HepG2 (cell line): ENCODE results near the gene PRRT1. TPM values are rescaled to one million over a fixed set of nuclear protein-coding genes. Genes with fewer than 3 reads are reported as not detected.
A peak's percentile ranks its signal among the peaks of the same experiment; 100 is the strongest.

Experiments
- ATAC-seq: fragments of 200-7000 bp; cut with Tn5 transposase; 3 replicates; pipeline ENCODE4 v1.9.1; 2020; ENCODE audit warnings: mild to moderate bottlenecking, moderate library complexity
- BruUV-seq: library from RNA; stranded (reverse); fragments of 400-500 nt; replicated peaks from 2 replicates; lab custom pipeline; 2021; lab: Mats Ljungman, UMichigan
- CTCF ChIA-PET: fragments of 300-600 bp; formaldehyde crosslinking; extraction: SDS; loops from one replicate; lab custom pipeline; 2021; ENCODE audit warnings: low total read pairs, inconsistent platforms, low intra/inter-chr PET ratio; lab: Yijun Ruan, JAX
- POLR2A ChIA-PET: fragments of 350-600 bp; sonication (Branson Sonifier 250); formaldehyde crosslinking; loops from one replicate; lab custom pipeline; 2020; ENCODE audit warnings: antibody characterized with exemption, inconsistent platforms; lab: Yijun Ruan, JAX
- DNase-seq: peaks from one replicate; pipeline ENCODE4 v3.0.0-alpha.2; 2015; ENCODE audit warnings: low spot score
- FAIRE-seq: peaks from 3 replicates; lab custom pipeline; 2011; peaks lifted over from hg19 to GRCh38; lab: Jason Lieb, UNC
- H2AFZ ChIP-seq: one replicate; pipeline ENCODE4 v1.6.1; 2011; ENCODE audit warnings: low read length, inconsistent platforms
- H3K27ac ChIP-seq: fragments of 300-600 bp; 3 replicates; pipeline ENCODE4 v1.8.0; 2011; ENCODE audit warnings: mixed run types, mild to moderate bottlenecking, mixed read lengths, low read length, inconsistent platforms; ENCODE audit not compliant: insufficient read depth; ENCODE audit errors: extremely low read length
- H3K27me3 ChIP-seq, 2 experiments: fragments of 200-600 bp in 1 of 2; 2 replicates in 1 of 2; 3 replicates in 1 of 2; pipeline versions ENCODE4 v1.6.0 to v1.8.0; 2011; ENCODE audit warnings: low read length in 2 of 2, mild to moderate bottlenecking in 2 of 2, moderate library complexity in 2 of 2, inconsistent platforms in 1 of 2; ENCODE audit not compliant: insufficient read depth in 2 of 2, control insufficient read depth in 1 of 2
- H3K36me3 ChIP-seq, 2 experiments: fragments of 200-600 bp in 1 of 2; replicated peaks in 1 of 2; 2 replicates in 1 of 2; 3 replicates in 1 of 2; pipeline versions ENCODE4 v1.5.1 to v1.8.0; 2011; ENCODE audit warnings: low read length in 2 of 2, inconsistent platforms in 1 of 2; ENCODE audit not compliant: insufficient read depth in 2 of 2, control insufficient read depth in 1 of 2
- H3K4me1 ChIP-seq: 2 replicates; pipeline ENCODE4 v1.5.1; 2012; ENCODE audit warnings: low read length, inconsistent platforms; ENCODE audit not compliant: insufficient read depth
- H3K4me2 ChIP-seq: 2 replicates; pipeline ENCODE4 v1.6.0; 2011; ENCODE audit warnings: low read depth, low read length, inconsistent platforms
- H3K4me3 ChIP-seq, 3 experiments: fragments of 200-600 bp in 1 of 3; sonication (generic), shearing (Covaris generic) in 1 of 3; replicated peaks in 1 of 3; 2 replicates each; pipeline ENCODE4 v1.5.1; 2011 to 2016; ENCODE audit warnings: low read length in 3 of 3, inconsistent platforms in 2 of 3, low read depth in 2 of 3, mild to moderate bottlenecking in 2 of 3, control low read depth in 1 of 3, mixed read lengths in 1 of 3; ENCODE audit not compliant: insufficient read depth in 1 of 3
- H3K79me2 ChIP-seq: one replicate; pipeline ENCODE4 v1.6.1; 2011; ENCODE audit warnings: low read length, inconsistent platforms; ENCODE audit not compliant: insufficient read depth
- H3K9ac ChIP-seq: 2 replicates; pipeline ENCODE4 v1.6.0; 2011; ENCODE audit warnings: mild to moderate bottlenecking, low read depth, low read length, inconsistent platforms; ENCODE audit not compliant: insufficient read depth
- H3K9me3 ChIP-seq: 2 replicates; pipeline ENCODE4 v1.5.1; 2012; ENCODE audit warnings: mild to moderate bottlenecking, low read length
- H4K20me1 ChIP-seq: 2 replicates; pipeline ENCODE4 v1.6.0; 2011; ENCODE audit warnings: inconsistent platforms, mild to moderate bottlenecking, low read length, moderate library complexity; ENCODE audit not compliant: insufficient read depth
- ERF ChIP-seq: IDR thresholded peaks from 2 replicates; pipeline ENCODE4 v1.6.1; 2018; ENCODE audit warnings: missing biosample characterization, missing genetic modification reagents
- HIC2 ChIP-seq: sonication (generic); formaldehyde crosslinking; IDR thresholded peaks from 2 replicates; pipeline ENCODE4 v1.9.0; 2022; ENCODE audit warnings: low read depth, missing genetic modification reagents
- KLF11 ChIP-seq: IDR thresholded peaks from 2 replicates; pipeline ENCODE4 v1.6.1; 2016; ENCODE audit warnings: missing compliant biosample characterization
- NR3C1 ChIP-seq: sonication (generic); formaldehyde crosslinking; IDR thresholded peaks from 2 replicates; pipeline ENCODE4 v1.4.0; 2020; ENCODE audit warnings: missing genetic modification reagents
- TBX3 ChIP-seq: fragments of 450-650 bp; IDR thresholded peaks from 2 replicates; pipeline ENCODE4 v1.6.1; 2017; ENCODE audit warnings: antibody characterized with exemption, mild to moderate bottlenecking, inconsistent platforms, borderline replicate concordance
- TCF7L2 ChIP-seq: IDR thresholded peaks from 2 replicates; pipeline ENCODE4 v1.6.1; 2011; ENCODE audit warnings: mild to moderate bottlenecking, low read depth, low read length, moderate library complexity
- XRCC5 ChIP-seq: fragments of 200-400 bp; formaldehyde crosslinking; optimal IDR thresholded peaks from 2 replicates; pipeline ENCODE3; 2017; ENCODE audit warnings: mild to moderate bottlenecking, low read length
- ZBTB39 ChIP-seq: sonication (generic); formaldehyde crosslinking; IDR thresholded peaks from 2 replicates; pipeline ENCODE4 v1.5.0; 2020; ENCODE audit warnings: missing genetic modification reagents
- ZNF34 ChIP-seq: sonication (generic); formaldehyde crosslinking; IDR thresholded peaks from 2 replicates; pipeline ENCODE4 v1.4.0; 2020; ENCODE audit warnings: mild to moderate bottlenecking, missing genetic modification reagents, borderline replicate concordance
- ZNF430 ChIP-seq: sonication (generic); formaldehyde crosslinking; IDR thresholded peaks from 2 replicates; pipeline ENCODE4 v1.9.0; 2021; ENCODE audit warnings: mild to moderate bottlenecking, missing genetic modification reagents
- ZNF616 ChIP-seq: sonication (generic); formaldehyde crosslinking; IDR thresholded peaks from 2 replicates; pipeline ENCODE4 v1.5.0; 2020; ENCODE audit warnings: low read depth, mild to moderate bottlenecking, missing genetic modification reagents
- ZNF768 ChIP-seq: sonication (generic); formaldehyde crosslinking; IDR thresholded peaks from 2 replicates; pipeline ENCODE4 v1.4.0; 2020; ENCODE audit warnings: missing genetic modification reagents
- WGBS: methylation state at CpG from one replicate; pipeline ENCODE4 v1.1.6; 2017; ENCODE audit warnings: low lambda C conversion rate; 5-methylcytosine and 5-hydroxymethylcytosine counted together
- in situ Hi-C: cut with HindIII; loops from 2 replicates; pipeline ENCODE4 v1.10.0; 2017; ENCODE audit warnings: low pct_unique_long_range_greater_than_20kb; ENCODE audit not compliant: extremely low pct_ligation_motif_present
- intact Hi-C: fragments of 100-400 bp; cut with micrococcal nuclease; formaldehyde crosslinking; loops from one replicate; pipeline ENCODE4 v1.10.0; 2022; ENCODE audit not compliant: unreplicated experiment
- polyA plus RNA-seq, 8 experiments: library from polyadenylated mRNA; depleted of rRNA in 3 of 8; stranded (reverse) in 7 of 8; unstranded in 1 of 8; fragments of >200 nt; fragmentation: Illumina TruSeq in 4 of 8; extraction: Trizol in 4 of 8; gene quantifications; 2 replicates each; pipeline versions ENCODE4 v1.2.1 to v1.2.3, GENCODE V29; 2011 to 2016; ENCODE audit warnings: low read depth in 4 of 8, missing spikeins in 1 of 8, mixed read lengths in 1 of 8; ENCODE audit not compliant: insufficient read depth in 1 of 8
- total RNA-seq, 5 experiments: library from RNA; depleted of rRNA; stranded (reverse); fragments of >200 nt; fragmentation: Illumina TruSeq; extraction: Trizol; gene quantifications; 2 replicates each; pipeline ENCODE4 v1.2.3, GENCODE V29; 2016; ENCODE audit warnings: low read depth in 1 of 5
- TF ChIP-seq, protein P1 (sequence below): sonication (generic); formaldehyde crosslinking; IDR thresholded peaks from 2 replicates; pipeline ENCODE4 v1.4.0; 2020; ENCODE audit warnings: missing genetic modification reagents, borderline replicate concordance

PRRT1 gene
- total and polyA plus RNA-seq, 2 of the 13 experiments (the other 11 are each of a cell fraction or from before 2014, with no cell fraction given), result 0.64 to 1.4 TPM

- DNase-seq (no peak), ATAC-seq (no peak), FAIRE-seq (no peak)
- WGBS, result 76% methylated on average over 17 of the region's 17 CpGs
- H2AFZ ChIP-seq, result no peak overlapping the region
- ChIA-PET POLR2A (no interaction called here), CTCF (no interaction called here)
- no peak overlapping the region for H3K27ac ChIP-seq
- no TSS peak for BruUV-seq
- H3K27me3 ChIP-seq, result peaks cover 4 to 29% of the 10 kb centered on the region in 2 experiments; a peak in 4 of 5 replicates
- in situ Hi-C loops (no loop called here), intact Hi-C loops (loop anchor here (5.0 kb wide), 2 partner anchors 33 to 82 kb away; no protein-coding TSS in a partner anchor)
- no peaks in the 10 kb centered on the region for H3K36me3 ChIP-seq
- H4K20me1 ChIP-seq, result no peaks in the 10 kb centered on the region
- no peaks in the 10 kb centered on the region for H3K79me2 ChIP-seq
- H3K4me3 ChIP-seq, result no peak overlapping the region
- H3K4me1 ChIP-seq, result peaks cover 43% of the 10 kb centered on the region
- no peaks in the 10 kb centered on the region for H3K9me3 ChIP-seq
- H3K9ac ChIP-seq, result no peak overlapping the region
- TF ChIP-seq ZNF768 (CRISPR knock-in tag) (0 out of 2 replicates have a peak, but pooled peaks have one; percentile 11), ZNF34 (no peak)
- no peak overlapping the region for H3K4me2 ChIP-seq
Measured at GRCh38 chr6:32198866-32199265, 47.1 kb upstream of the PRRT1 start.

GRCh38 chr6:32198345-32198696, 46.6 kb upstream of the PRRT1 start:
- in situ Hi-C loops, result no loop called here
- BruUV-seq, result no TSS peak
- TF ChIP-seq ZNF430 (CRISPR knock-in tag) (no peak), TBX3 (no peak), HIC2 (CRISPR knock-in tag) (no peak), KLF11 (no peak), ERF (CRISPR knock-in tag) (no peak), NR3C1 (CRISPR knock-in tag) (no peak), XRCC5 (no peak), ZBTB39 (no peak), ZNF616 (no peak), TCF7L2 (no peak)
- TF ChIP-seq, protein P1, sequence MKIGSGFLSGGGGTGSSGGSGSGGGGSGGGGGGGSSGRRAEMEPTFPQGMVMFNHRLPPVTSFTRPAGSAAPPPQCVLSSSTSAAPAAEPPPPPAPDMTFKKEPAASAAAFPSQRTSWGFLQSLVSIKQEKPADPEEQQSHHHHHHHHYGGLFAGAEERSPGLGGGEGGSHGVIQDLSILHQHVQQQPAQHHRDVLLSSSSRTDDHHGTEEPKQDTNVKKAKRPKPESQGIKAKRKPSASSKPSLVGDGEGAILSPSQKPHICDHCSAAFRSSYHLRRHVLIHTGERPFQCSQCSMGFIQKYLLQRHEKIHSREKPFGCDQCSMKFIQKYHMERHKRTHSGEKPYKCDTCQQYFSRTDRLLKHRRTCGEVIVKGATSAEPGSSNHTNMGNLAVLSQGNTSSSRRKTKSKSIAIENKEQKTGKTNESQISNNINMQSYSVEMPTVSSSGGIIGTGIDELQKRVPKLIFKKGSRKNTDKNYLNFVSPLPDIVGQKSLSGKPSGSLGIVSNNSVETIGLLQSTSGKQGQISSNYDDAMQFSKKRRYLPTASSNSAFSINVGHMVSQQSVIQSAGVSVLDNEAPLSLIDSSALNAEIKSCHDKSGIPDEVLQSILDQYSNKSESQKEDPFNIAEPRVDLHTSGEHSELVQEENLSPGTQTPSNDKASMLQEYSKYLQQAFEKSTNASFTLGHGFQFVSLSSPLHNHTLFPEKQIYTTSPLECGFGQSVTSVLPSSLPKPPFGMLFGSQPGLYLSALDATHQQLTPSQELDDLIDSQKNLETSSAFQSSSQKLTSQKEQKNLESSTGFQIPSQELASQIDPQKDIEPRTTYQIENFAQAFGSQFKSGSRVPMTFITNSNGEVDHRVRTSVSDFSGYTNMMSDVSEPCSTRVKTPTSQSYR (CRISPR knock-in tag), result no peak

More at GRCh38 chr6:32198345-32198696, 46.6 kb upstream of the PRRT1 start:
- Histone ChIP-seq H3K4me3 (no peak overlapping the region), H3K36me3 (no peaks in the 10 kb centered on the region), H3K4me2 (no peak overlapping the region), H3K4me1 (peaks cover 43% of the 10 kb centered on the region), H3K9me3 (no peaks in the 10 kb centered on the region), H3K79me2 (no peaks in the 10 kb centered on the region), H3K27ac (no peak overlapping the region), H3K9ac (no peak overlapping the region), H2AFZ (no peak overlapping the region), H3K27me3 (peaks cover 2 to 24% of the 10 kb centered on the region in 2 experiments; a peak in 4 of 5 replicates), H4K20me1 (no peaks in the 10 kb centered on the region)
- ChIA-PET POLR2A (interaction anchor here (1.1 kb wide), 1 partner anchor 22 kb away, joined by 8 read pairs; the partner anchor contains the start of gene AGPAT1), CTCF (no interaction called here)
- ATAC-seq (no peak), DNase-seq (no peak), FAIRE-seq (no peak)
- 34% methylated on average over 3 of the region's 3 CpGs for WGBS
- intact Hi-C loops, result loop anchor here (5.0 kb wide), 2 partner anchors 34 to 81 kb away; no protein-coding TSS in a partner anchor
